ENCODE data around the gene HOOK2. TPM values are rescaled to one million over a fixed set of nuclear protein-coding genes. Genes with fewer than 3 reads are reported as not detected.

The HOOK2 gene
- total and polyA plus RNA-seq, 2 of the 8 experiments (the other 6 are each of a cell fraction or from before 2014, with no cell fraction given) = 23.8 to 63.2 TPM

- 90% methylated on average over 4 of the region's 4 CpGs; no CpG with 5 or more reads in 1 of the 2 experiments for WGBS, 2 experiments (ENCODE audit: extremely low coverage in 1 of 2, insufficient coverage in 1 of 2, insufficient read length in 1 of 2, insufficient replicate concordance in 2 of 2, low coverage in 1 of 2, low lambda C conversion rate in 2 of 2, missing lambda C conversion rate in 1 of 2)
- Histone ChIP-seq H3K18ac (ENCODE audit: extremely low read depth, low read length) (no peak overlapping the region), H3K27me3 (replicated peaks in 1 of 4; ENCODE audit: control insufficient read depth in 3 of 4, extremely low read depth in 1 of 4, insufficient read depth in 3 of 4, low read length in 3 of 4) (no peaks in the 10 kb centered on the region), H2BK5ac (ENCODE audit: low read depth, low read length) (peak overlapping the region; percentile 82; the same call in 1 of the 2 replicates), H3K56ac (replicated peaks; ENCODE audit: insufficient read length, low read depth, low read length) (no peak overlapping the region), H3K23me2 (ENCODE audit: low read depth, low read length) (peaks cover 19% of the 10 kb centered on the region; the same call in 1 of the 2 replicates), H4K5ac (ENCODE audit: insufficient read length, low read depth, low read length) (no peak overlapping the region), H3K4me2 (ENCODE audit: insufficient read depth in 1 of 2, low read depth in 2 of 2, low read length in 2 of 2) (no peak overlapping the region), H2BK15ac (ENCODE audit: low read length) (peak overlapping the region; percentile 99), H3K14ac (ENCODE audit: insufficient read length) (no peak overlapping the region), H2BK20ac (ENCODE audit: low read length) (no peak overlapping the region), H3K9me3 (ENCODE audit: insufficient read depth in 2 of 2, low read depth in 1 of 2, low read length in 1 of 2) (no peaks in the 10 kb centered on the region), H3K23ac (ENCODE audit: insufficient read length) (no peak overlapping the region), H3K4me1 (replicated peaks in 1 of 4; ENCODE audit: control insufficient read depth in 3 of 4, insufficient read depth in 4 of 4, low read length in 3 of 4) (peaks cover 16 to 34% (median 22%) of the 10 kb centered on the region in 4 experiments), H2BK12ac (ENCODE audit: low read depth, low read length) (peak overlapping the region; percentile 99), H3K79me2 (ENCODE audit: control insufficient read depth in 1 of 2, insufficient read depth in 2 of 2, low read length in 2 of 2) (no peaks in the 10 kb centered on the region), H3K4ac (replicated peaks; ENCODE audit: insufficient read length, low read depth, low read length) (no peak overlapping the region), H4K8ac (ENCODE audit: extremely low read depth, insufficient read depth, low read length) (no peak overlapping the region), H4K20me1 (replicated peaks in 1 of 2; ENCODE audit: control insufficient read depth in 1 of 2, insufficient read depth in 2 of 2, low read length in 2 of 2) (peaks cover 0 to 1% of the 10 kb centered on the region in 2 experiments), H3K27ac (ENCODE audit: low read depth, low read length) (no peak overlapping the region), H2AFZ (ENCODE audit: low read length) (no peak overlapping the region), H2BK120ac (replicated peaks; ENCODE audit: low read depth, low read length) (no peak overlapping the region), H3K36me3 (ENCODE audit: control insufficient read depth in 2 of 4, insufficient read depth in 4 of 4, low read length in 3 of 4) (no peaks in the 10 kb centered on the region), H3K9ac (replicated peaks in 1 of 4; ENCODE audit: extremely low read depth in 1 of 4, low read depth in 3 of 4, low read length in 3 of 4) (no peak overlapping the region; a peak in 1 of 7 replicates), H2AK5ac (ENCODE audit: low read depth, low read length) (peak overlapping the region; percentile 99), H3K79me1 (ENCODE audit: low read depth, low read length) (no peaks in the 10 kb centered on the region; the same call in 1 of the 2 replicates), H4K91ac (replicated peaks; ENCODE audit: insufficient read length, low read length) (peak overlapping the region; percentile 25), H3K4me3 (ENCODE audit: extremely low read depth in 1 of 4, insufficient read depth in 2 of 4, low read depth in 3 of 4, low read length in 4 of 4) (no peak overlapping the region)
- POLR2A ChIA-PET (ENCODE audit: partially characterized antibody) = interaction anchor here (0.7 to 1.5 kb wide), 2 partner anchors 8 to 9 kb away, joined by 3 to 4 read pairs; no protein-coding TSS in a partner anchor
- DNase-seq (ENCODE audit: low read depth in 1 of 2, low spot score in 2 of 2) (no peak), FAIRE-seq (no peak)
- TF ChIP-seq MAFK (IDR thresholded peaks at IDR 0.05; ENCODE audit: low read depth, low read length) = no peak
- TF ChIP-seq JUN (IDR thresholded peaks at IDR 0.05; ENCODE audit: low read depth, low read length) = no peak
- TF ChIP-seq ZNF274 (IDR thresholded peaks at IDR 0.05; ENCODE audit: borderline replicate concordance, extremely low read depth, low read length) = no peak
- no peak for TF ChIP-seq SAP30 (IDR thresholded peaks at IDR 0.05; ENCODE audit: insufficient read depth, insufficient replicate concordance, low read length)
- no peak for TF ChIP-seq SIRT6 (IDR thresholded peaks at IDR 0.05; ENCODE audit: low read length)
- CTCF ChIA-PET (ENCODE audit: partially characterized antibody) = interaction anchor here (1.3 to 4.5 kb wide), 3 partner anchors 8 to 22 kb away, joined by 3 to 39 read pairs (median 15); no protein-coding TSS in a partner anchor
These were observed 10.2 kb upstream of the HOOK2 start for GRCh38 chr19:12785431-12786031.
